Effector memory CD8-positive, alpha-beta T cell (primary cell): Measurements from ENCODE around the gene NMNAT3.

Experiments
- ATAC-seq: fragments of 150-1000 bp; cut with Tn5 transposase; replicated peaks from 2 replicates; pipeline ENCODE4 v1.10.0; 2021; ENCODE audit warnings: mild to moderate bottlenecking, moderate library complexity
- DNase-seq, 3 experiments: peaks; one replicate each; pipeline ENCODE4 v3.0.0; 2021
- H3K27ac Mint-ChIP-seq, 2 donors: one replicate each; pipeline ENCODE4 v1.8.0; 2022; ENCODE audit warnings: mild to moderate bottlenecking in 2 of 2, mixed read lengths in 2 of 2, moderate library complexity in 2 of 2
- H3K27me3 Mint-ChIP-seq, 2 donors: one replicate each; pipeline ENCODE4 v1.8.0; 2022; ENCODE audit warnings: mixed read lengths in 2 of 2
- H3K36me3 Mint-ChIP-seq: one replicate; pipeline ENCODE4 v1.8.0; 2022; ENCODE audit warnings: mild to moderate bottlenecking, moderate library complexity, mixed read lengths; ENCODE audit not compliant: insufficient read depth
- H3K4me1 Mint-ChIP-seq, 2 donors: one replicate each; pipeline ENCODE4 v1.8.0; 2022; ENCODE audit warnings: low read depth in 2 of 2, mixed read lengths in 2 of 2
- H3K4me3 Mint-ChIP-seq, 2 donors: one replicate each; pipeline ENCODE4 v1.8.0; 2022; ENCODE audit warnings: mild to moderate bottlenecking in 2 of 2, mixed read lengths in 2 of 2, moderate library complexity in 2 of 2
- H3K9me3 Mint-ChIP-seq, 2 donors: one replicate each; pipeline ENCODE4 v1.8.0; 2022; ENCODE audit warnings: mixed read lengths in 2 of 2

The NMNAT3 gene

DNA sequence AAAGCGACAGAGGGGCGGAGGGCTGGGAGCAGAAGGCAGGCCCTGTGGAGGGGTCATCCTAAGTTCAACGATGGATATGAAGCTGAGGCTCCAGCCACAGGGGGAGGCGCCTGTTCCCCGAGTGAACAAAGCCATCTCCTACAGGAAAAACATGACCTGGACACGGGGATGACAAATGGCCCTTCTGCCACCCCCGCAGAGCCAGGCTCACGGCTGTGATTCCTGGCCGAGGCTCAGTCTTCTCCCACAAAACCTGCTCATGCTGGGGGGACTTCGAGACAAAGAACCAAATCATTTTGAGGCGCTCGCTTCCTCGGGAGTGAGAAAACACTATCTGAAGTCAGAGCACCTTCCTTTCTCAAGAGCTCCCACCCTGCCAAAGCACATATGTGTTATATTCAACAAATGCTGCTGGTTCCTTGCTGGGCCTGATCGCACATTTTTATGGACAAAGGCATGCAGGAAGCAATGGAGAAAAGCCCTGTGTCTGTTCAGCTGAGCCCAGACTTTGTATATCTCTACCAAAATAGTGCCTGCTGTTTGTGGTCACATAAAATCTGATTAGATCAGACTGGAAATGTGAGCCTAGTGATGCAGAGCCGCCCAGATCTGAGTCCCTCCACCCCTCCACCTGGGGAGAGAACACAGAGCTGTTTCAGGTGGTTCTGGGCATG lies 143.9 kb downstream of the NMNAT3 start:
- Mint-ChIP-seq H3K9me3 (no peaks in the 10 kb centered on the region), H3K27me3 (peaks cover 22 to 41% of the 10 kb centered on the region in 2 donors), H3K27ac (no peak overlapping the region), H3K36me3 (no peaks in the 10 kb centered on the region), H3K4me3 (no peak overlapping the region), H3K4me1 (peaks cover 0 to 3% of the 10 kb centered on the region in 2 donors)
- ATAC-seq: no peak
- DNase-seq: no peak

DNA sequence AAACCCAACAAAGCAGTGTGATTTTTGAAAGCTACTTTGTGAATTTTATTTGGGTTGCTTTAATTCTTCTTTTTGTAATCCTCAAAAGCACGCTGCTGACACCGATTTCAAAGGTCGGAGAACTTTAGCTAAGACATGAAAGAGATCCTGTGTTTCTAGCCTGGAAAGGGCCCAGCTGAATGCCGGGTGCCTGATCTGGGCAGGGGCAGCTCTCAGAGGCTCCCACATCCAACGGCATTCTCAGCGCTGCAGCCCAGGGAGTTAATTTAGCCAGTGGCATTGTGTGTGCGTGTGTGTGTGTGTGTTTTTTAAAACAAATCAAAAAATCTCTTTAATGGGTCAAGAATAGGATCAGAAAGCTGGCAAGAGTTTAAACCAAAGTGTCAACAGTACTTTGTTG lies 144.8 kb downstream of the NMNAT3 start:
- H3K27ac Mint-ChIP-seq: no peak overlapping the region
- H3K36me3 Mint-ChIP-seq: no peaks in the 10 kb centered on the region
- peaks cover 12 to 31% of the 10 kb centered on the region in 2 donors for H3K27me3 Mint-ChIP-seq
- no peaks in the 10 kb centered on the region for H3K9me3 Mint-ChIP-seq
- H3K4me3 Mint-ChIP-seq: no peak overlapping the region
- DNase-seq (no peak), ATAC-seq (no peak)
- no peaks in the 10 kb centered on the region for H3K4me1 Mint-ChIP-seq

- ATAC-seq (no peak), DNase-seq (no peak)
- peaks cover 0 to 16% of the 10 kb centered on the region in 2 donors for H3K27me3 Mint-ChIP-seq
- no peaks in the 10 kb centered on the region for H3K9me3 Mint-ChIP-seq
- H3K27ac Mint-ChIP-seq: no peak overlapping the region
- no peak overlapping the region for H3K4me3 Mint-ChIP-seq
- no peaks in the 10 kb centered on the region for H3K36me3 Mint-ChIP-seq
- no peaks in the 10 kb centered on the region for H3K4me1 Mint-ChIP-seq
Measured at GRCh38 chr3:139530717-139531116, 147.1 kb downstream of the NMNAT3 start.

DNA sequence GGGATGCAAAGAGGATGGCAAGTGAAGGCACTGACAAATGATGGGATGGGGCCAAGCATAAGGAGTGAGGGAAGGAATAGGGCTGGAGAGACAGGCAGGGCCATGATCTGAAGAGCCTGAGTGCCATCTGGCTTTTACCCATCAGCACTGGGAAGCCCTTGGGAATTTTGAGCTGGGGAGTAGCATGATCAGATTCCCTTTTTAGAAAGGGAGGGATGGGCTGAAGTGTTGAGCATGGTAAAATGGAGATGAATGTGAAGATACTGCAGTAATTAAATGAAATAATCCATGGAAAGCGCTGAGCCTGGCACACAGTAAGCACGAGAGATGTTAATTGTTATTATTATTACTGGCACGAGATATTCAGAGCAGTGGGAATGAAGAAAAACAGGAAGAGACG lies 148.1 kb downstream of the NMNAT3 start:
- DNase-seq (no peak), ATAC-seq (no peak)
- no peak overlapping the region for H3K4me3 Mint-ChIP-seq
- no peaks in the 10 kb centered on the region for H3K36me3 Mint-ChIP-seq
- no peak overlapping the region for H3K27ac Mint-ChIP-seq
- H3K4me1 Mint-ChIP-seq: no peaks in the 10 kb centered on the region
- no peaks in the 10 kb centered on the region for H3K9me3 Mint-ChIP-seq
- H3K27me3 Mint-ChIP-seq: peaks cover 0 to 7% of the 10 kb centered on the region in 2 donors

DNA sequence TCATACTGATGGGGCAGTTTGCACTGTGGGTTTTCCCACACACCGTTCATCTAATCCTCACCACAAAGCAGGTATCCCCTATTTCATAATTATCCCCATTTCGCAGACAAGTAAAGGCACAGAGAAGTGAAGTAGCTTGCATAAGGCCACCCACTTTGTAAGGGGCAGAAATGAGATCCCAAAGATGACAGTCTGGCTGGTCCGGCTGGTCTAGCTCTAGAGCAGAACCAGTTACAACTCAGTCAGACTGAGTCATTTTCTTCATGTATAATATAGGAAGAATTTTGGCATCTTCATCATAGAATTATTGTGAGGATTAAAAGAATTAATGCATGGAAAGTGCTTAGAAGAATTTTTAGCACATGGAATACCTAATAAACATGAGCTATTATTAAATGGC lies 148.8 kb downstream of the NMNAT3 start:
- Mint-ChIP-seq H3K27me3 (peaks cover 0 to 7% of the 10 kb centered on the region in 2 donors), H3K36me3 (no peaks in the 10 kb centered on the region), H3K4me1 (no peaks in the 10 kb centered on the region), H3K4me3 (no peak overlapping the region), H3K27ac (no peak overlapping the region), H3K9me3 (no peaks in the 10 kb centered on the region)
- ATAC-seq (no peak), DNase-seq (no peak)

- Mint-ChIP-seq H3K27ac (no peak overlapping the region), H3K4me1 (no peaks in the 10 kb centered on the region), H3K27me3 (peaks cover 0 to 7% of the 10 kb centered on the region in 2 donors), H3K36me3 (no peaks in the 10 kb centered on the region), H3K4me3 (no peak overlapping the region), H3K9me3 (no peaks in the 10 kb centered on the region)
- no peak for ATAC-seq
- no peak for DNase-seq
Measured at GRCh38 chr3:139528281-139528680, 149.5 kb downstream of the NMNAT3 start.

GRCh38 chr3:139527265-139527664 lies 150.5 kb downstream of the NMNAT3 start:
- Mint-ChIP-seq H3K36me3 (no peaks in the 10 kb centered on the region), H3K27me3 (peaks cover 5 to 7% of the 10 kb centered on the region in 2 donors), H3K9me3 (no peaks in the 10 kb centered on the region), H3K4me3 (no peak overlapping the region), H3K4me1 (no peaks in the 10 kb centered on the region), H3K27ac (no peak overlapping the region)
- DNase-seq (no peak), ATAC-seq (no peak)

DNA sequence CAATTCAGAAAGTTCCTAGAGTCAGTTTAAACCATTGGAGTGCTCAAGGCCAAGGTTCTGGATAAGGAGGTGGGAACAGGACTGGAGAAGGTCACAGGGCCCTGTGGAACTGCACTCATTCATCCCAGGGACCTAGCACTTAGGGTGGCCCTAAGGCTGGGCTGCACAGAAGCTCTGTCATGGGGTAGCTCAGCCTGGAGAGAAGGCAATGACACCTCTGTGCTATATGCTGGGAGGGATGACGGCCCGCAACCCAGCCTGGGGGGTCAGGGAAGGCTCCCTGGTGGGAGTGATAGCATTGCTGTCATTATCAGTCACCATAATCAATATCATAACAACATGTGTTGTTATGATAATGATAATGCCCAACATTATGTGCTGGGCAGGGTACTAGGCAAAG lies 151.6 kb downstream of the NMNAT3 start:
- no peaks in the 10 kb centered on the region for H3K4me1 Mint-ChIP-seq
- no peak overlapping the region for H3K4me3 Mint-ChIP-seq
- H3K27ac Mint-ChIP-seq: no peak overlapping the region
- H3K36me3 Mint-ChIP-seq: no peaks in the 10 kb centered on the region
- H3K27me3 Mint-ChIP-seq: peaks cover 7 to 8% of the 10 kb centered on the region in 2 donors
- ATAC-seq: no peak
- no peak for DNase-seq
- H3K9me3 Mint-ChIP-seq: no peaks in the 10 kb centered on the region

DNA sequence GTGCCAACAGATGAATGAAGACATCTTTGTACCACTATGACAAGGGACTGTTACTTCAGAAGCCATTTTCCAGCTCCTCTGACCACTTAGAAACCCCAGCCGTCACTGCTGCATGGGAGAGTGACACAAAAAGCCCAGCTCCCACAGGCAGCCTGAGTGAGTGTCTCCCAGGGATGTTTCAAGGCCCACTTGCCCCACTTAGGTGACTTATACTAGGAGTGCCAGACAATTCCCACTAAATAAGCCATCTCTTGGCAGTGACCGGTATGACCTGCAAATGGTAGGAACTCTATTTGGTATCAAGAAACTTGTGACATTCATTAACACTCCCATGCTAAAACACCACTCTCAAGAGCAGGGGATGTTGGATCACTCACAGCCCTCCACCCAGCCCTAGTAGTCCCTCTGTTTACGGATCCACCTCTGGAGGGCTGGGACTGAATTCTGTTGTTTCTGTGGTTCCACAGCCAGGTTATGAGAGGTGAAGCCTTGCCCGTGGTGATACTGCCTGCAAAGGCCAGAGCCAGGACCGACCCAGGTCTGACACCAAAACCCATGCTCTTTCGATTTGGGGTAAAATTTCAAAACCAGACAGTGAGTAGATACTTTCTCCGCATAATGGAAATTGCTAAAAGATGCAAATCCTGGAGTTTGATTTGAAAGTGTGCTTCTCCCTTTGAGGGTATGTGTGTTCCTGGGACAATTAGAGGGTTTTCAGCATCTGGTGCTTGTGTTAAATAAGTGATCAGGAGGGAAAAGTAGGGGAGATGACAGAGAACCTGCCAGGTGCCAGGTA lies 152.7 kb downstream of the NMNAT3 start:
- no peaks in the 10 kb centered on the region for H3K4me1 Mint-ChIP-seq
- no peak overlapping the region for H3K4me3 Mint-ChIP-seq
- no peak for ATAC-seq
- DNase-seq: no peak
- no peaks in the 10 kb centered on the region for H3K9me3 Mint-ChIP-seq
- peaks cover 7 to 8% of the 10 kb centered on the region in 2 donors for H3K27me3 Mint-ChIP-seq
- no peaks in the 10 kb centered on the region for H3K36me3 Mint-ChIP-seq
- no peak overlapping the region for H3K27ac Mint-ChIP-seq

GRCh38 chr3:139523718-139524117 lies 154.1 kb downstream of the NMNAT3 start:
- ATAC-seq (no peak), DNase-seq (no peak)
- Mint-ChIP-seq H3K4me1 (no peaks in the 10 kb centered on the region), H3K9me3 (no peaks in the 10 kb centered on the region), H3K36me3 (no peaks in the 10 kb centered on the region), H3K4me3 (no peak overlapping the region), H3K27ac (no peak overlapping the region), H3K27me3 (peaks cover 14 to 15% of the 10 kb centered on the region in 2 donors)

DNA sequence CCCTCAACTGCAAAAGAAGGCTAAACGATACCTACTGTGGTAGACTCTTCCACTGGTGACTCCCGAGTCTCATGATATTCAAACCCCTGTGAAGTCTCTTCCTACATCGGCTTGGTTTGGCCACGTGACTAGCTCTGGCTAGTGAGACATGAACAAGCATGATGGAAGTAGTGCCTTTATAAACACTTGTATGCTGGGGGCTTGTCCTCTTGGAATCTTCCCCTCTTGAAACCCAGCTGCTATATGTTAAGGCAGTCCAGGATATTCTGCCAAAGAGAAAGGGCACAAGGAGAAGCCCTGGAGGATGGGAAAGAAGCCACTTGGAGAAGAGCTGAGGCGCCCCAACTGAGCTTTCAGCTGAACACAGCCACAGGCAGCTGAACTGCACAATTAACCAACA lies 154.6 kb downstream of the NMNAT3 start:
- no peak for ATAC-seq
- Mint-ChIP-seq H3K4me3 (no peak overlapping the region), H3K27me3 (peaks cover 14 to 16% of the 10 kb centered on the region in 2 donors), H3K27ac (no peak overlapping the region), H3K9me3 (no peaks in the 10 kb centered on the region), H3K36me3 (no peaks in the 10 kb centered on the region), H3K4me1 (no peaks in the 10 kb centered on the region)
- DNase-seq: no peak

DNA sequence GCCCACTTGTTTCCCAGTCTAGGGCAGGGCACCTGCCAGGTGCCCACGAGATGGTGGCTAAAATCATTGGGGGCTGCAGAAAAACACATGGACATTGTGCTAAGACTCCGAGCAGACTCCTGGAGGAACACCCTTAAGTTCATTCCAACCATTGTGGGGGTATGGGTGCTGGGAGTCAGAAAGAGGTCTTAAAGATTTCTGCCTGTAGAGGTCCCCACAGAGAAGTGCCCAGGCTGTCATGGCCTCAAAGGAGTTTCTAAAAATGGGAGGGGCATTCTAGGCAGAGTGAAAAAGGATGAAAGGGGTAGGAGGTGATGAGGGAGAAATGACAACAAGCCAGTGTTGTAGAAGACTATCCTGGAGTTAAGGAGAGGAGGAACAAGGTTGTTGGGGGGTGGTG lies 155.4 kb downstream of the NMNAT3 start:
- no peaks in the 10 kb centered on the region for H3K36me3 Mint-ChIP-seq
- no peak overlapping the region for H3K27ac Mint-ChIP-seq
- DNase-seq (no peak), ATAC-seq (no peak)
- H3K27me3 Mint-ChIP-seq: peaks cover 14 to 16% of the 10 kb centered on the region in 2 donors
- H3K9me3 Mint-ChIP-seq: no peaks in the 10 kb centered on the region
- H3K4me3 Mint-ChIP-seq: no peak overlapping the region
- no peaks in the 10 kb centered on the region for H3K4me1 Mint-ChIP-seq

- Mint-ChIP-seq H3K4me3 (no peak overlapping the region), H3K27ac (no peak overlapping the region), H3K4me1 (no peaks in the 10 kb centered on the region), H3K36me3 (no peaks in the 10 kb centered on the region), H3K9me3 (no peaks in the 10 kb centered on the region), H3K27me3 (peaks cover 12 to 14% of the 10 kb centered on the region in 2 donors)
- DNase-seq (no peak), ATAC-seq (no peak)
Measured at GRCh38 chr3:139521816-139522215, 156.0 kb downstream of the NMNAT3 start.

DNA sequence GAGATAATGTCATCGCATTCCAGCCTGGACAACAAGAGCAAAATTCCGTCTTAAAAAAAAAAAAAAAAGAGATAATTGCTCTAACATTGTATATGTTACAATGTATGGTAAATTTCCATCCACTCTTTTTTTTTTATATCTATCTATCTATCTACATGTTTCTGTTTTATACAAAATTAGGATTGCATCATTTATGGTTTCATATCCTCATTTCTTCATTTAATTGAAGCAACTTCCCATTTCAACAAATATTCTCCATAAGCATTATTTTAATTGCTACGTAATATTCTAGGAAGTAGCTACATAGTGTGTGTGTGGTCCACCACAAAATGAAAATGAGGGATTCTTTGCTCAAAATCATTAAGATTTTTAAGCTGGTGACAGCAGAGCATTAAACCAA lies 156.6 kb downstream of the NMNAT3 start:
- no peak for DNase-seq
- H3K27ac Mint-ChIP-seq: no peak overlapping the region
- ATAC-seq: no peak

More for the DNA sequence above, 156.6 kb downstream of the NMNAT3 start:
- Mint-ChIP-seq H3K36me3 (no peaks in the 10 kb centered on the region), H3K9me3 (no peaks in the 10 kb centered on the region), H3K4me3 (no peak overlapping the region), H3K27me3 (peaks cover 9 to 14% of the 10 kb centered on the region in 2 donors), H3K4me1 (no peaks in the 10 kb centered on the region)
